ENCODE data around the gene ROMO1.
A peak's percentile ranks its signal among the peaks of the same experiment; 100 is the strongest.

The ROMO1 gene

GRCh38 chr20:35699127-35699956 lies at the start of gene ROMO1, which contains the start of gene NFS1:
Gene ROMO1 (plus strand): TSS chr20:35699405. CDS start chr20:35699633, 228 bp downstream.
Gene NFS1 (minus strand): TSS chr20:35699352. CDS start chr20:35699288, 64 bp downstream.
- peak within 1 kb of the TSS; percentile 87 for H3K4me3 ChIP-seq (ENCODE audit: low read length)
- TF ChIP-seq ZNF274 (IDR thresholded peaks at IDR 0.05; ENCODE audit: low read depth, low read length): no peak

GRCh38 chr20:35650632-35651031 lies 48.6 kb upstream of the ROMO1 start:
- TF ChIP-seq ZNF274 (IDR thresholded peaks at IDR 0.05; ENCODE audit: low read depth, low read length): no peak

GRCh38 chr20:35651958-35652357 lies 47.2 kb upstream of the ROMO1 start:
- no peak overlapping the region for H3K4me3 ChIP-seq (ENCODE audit: low read length)
- no peak for TF ChIP-seq ZNF274 (IDR thresholded peaks at IDR 0.05; ENCODE audit: low read depth, low read length)

More at GRCh38 chr20:35650632-35651031, 48.6 kb upstream of the ROMO1 start:
- H3K4me3 ChIP-seq (ENCODE audit: low read length): no peak overlapping the region

GRCh38 chr20:35652641-35653429 lies 46.4 kb upstream of the ROMO1 start:
- no peak for TF ChIP-seq ZNF274 (IDR thresholded peaks at IDR 0.05; ENCODE audit: low read depth, low read length)
- H3K4me3 ChIP-seq (ENCODE audit: low read length): no peak overlapping the region

GRCh38 chr20:35653430-35653734 lies 45.8 kb upstream of the ROMO1 start:
- TF ChIP-seq ZNF274 (IDR thresholded peaks at IDR 0.05; ENCODE audit: low read depth, low read length): no peak
- H3K4me3 ChIP-seq (ENCODE audit: low read length): no peak overlapping the region

- no peak overlapping the region for H3K4me3 ChIP-seq (ENCODE audit: low read length)
- no peak for TF ChIP-seq ZNF274 (IDR thresholded peaks at IDR 0.05; ENCODE audit: low read depth, low read length)
Measured at GRCh38 chr20:35653893-35654292, 45.3 kb upstream of the ROMO1 start.

- no peak for TF ChIP-seq ZNF274 (IDR thresholded peaks at IDR 0.05; ENCODE audit: low read depth, low read length)
- no peak overlapping the region for H3K4me3 ChIP-seq (ENCODE audit: low read length)
Measured at GRCh38 chr20:35654415-35654814, 44.8 kb upstream of the ROMO1 start.

GRCh38 chr20:35657271-35657670 lies 41.9 kb upstream of the ROMO1 start:
- H3K4me3 ChIP-seq (ENCODE audit: low read length): no peak overlapping the region
- no peak for TF ChIP-seq ZNF274 (IDR thresholded peaks at IDR 0.05; ENCODE audit: low read depth, low read length)

- no peak overlapping the region for H3K4me3 ChIP-seq (ENCODE audit: low read length)
- TF ChIP-seq ZNF274 (IDR thresholded peaks at IDR 0.05; ENCODE audit: low read depth, low read length): no peak
Measured at GRCh38 chr20:35660122-35660937, 38.9 kb upstream of the ROMO1 start.

GRCh38 chr20:35661053-35661452 lies 38.2 kb upstream of the ROMO1 start:
- peak overlapping the region; percentile 8; the same call in 1 of the 2 replicates for H3K4me3 ChIP-seq (ENCODE audit: low read length)
- TF ChIP-seq ZNF274 (IDR thresholded peaks at IDR 0.05; ENCODE audit: low read depth, low read length): no peak

GRCh38 chr20:35661908-35662307 lies 37.3 kb upstream of the ROMO1 start:
- H3K4me3 ChIP-seq (ENCODE audit: low read length): peak overlapping the region; percentile 29; the same call in 1 of the 2 replicates

GRCh38 chr20:35662551-35662950 lies 36.7 kb upstream of the ROMO1 start:
- peak overlapping the region; percentile 80; the same call in 1 of the 2 replicates for H3K4me3 ChIP-seq (ENCODE audit: low read length)

More at GRCh38 chr20:35661908-35662307, 37.3 kb upstream of the ROMO1 start:
- TF ChIP-seq ZNF274 (IDR thresholded peaks at IDR 0.05; ENCODE audit: low read depth, low read length): no peak

GRCh38 chr20:35663516-35664465 lies 35.4 kb upstream of the ROMO1 start:
- TF ChIP-seq ZNF274 (IDR thresholded peaks at IDR 0.05; ENCODE audit: low read depth, low read length): no peak
- peak overlapping the region; percentile 80 for H3K4me3 ChIP-seq (ENCODE audit: low read length)

More at GRCh38 chr20:35662551-35662950, 36.7 kb upstream of the ROMO1 start:
- TF ChIP-seq ZNF274 (IDR thresholded peaks at IDR 0.05; ENCODE audit: low read depth, low read length): no peak
